ES-I3 (cell line): ENCODE data around the gene ZFP37.

Experiments used
- H3K36me3 ChIP-seq: 2 replicates; pipeline ENCODE4 v1.6.1; 2013; ENCODE audit warnings: mild to moderate bottlenecking, low read length, control low read depth, moderate library complexity; ENCODE audit not compliant: insufficient read depth
- H3K4me1 ChIP-seq: 2 replicates; pipeline ENCODE4 v1.6.1; 2013; ENCODE audit warnings: mild to moderate bottlenecking, control low read depth, low read length; ENCODE audit not compliant: insufficient read depth
- H3K9ac ChIP-seq: 2 replicates; pipeline ENCODE4 v1.6.1; 2013; ENCODE audit warnings: low read depth, mild to moderate bottlenecking, low read length, moderate library complexity
- H3K9me3 ChIP-seq: 2 replicates; pipeline ENCODE4 v1.6.1; 2013; ENCODE audit warnings: mild to moderate bottlenecking, low read length, moderate library complexity; ENCODE audit not compliant: control insufficient read depth, insufficient read depth

The ZFP37 gene

DNA sequence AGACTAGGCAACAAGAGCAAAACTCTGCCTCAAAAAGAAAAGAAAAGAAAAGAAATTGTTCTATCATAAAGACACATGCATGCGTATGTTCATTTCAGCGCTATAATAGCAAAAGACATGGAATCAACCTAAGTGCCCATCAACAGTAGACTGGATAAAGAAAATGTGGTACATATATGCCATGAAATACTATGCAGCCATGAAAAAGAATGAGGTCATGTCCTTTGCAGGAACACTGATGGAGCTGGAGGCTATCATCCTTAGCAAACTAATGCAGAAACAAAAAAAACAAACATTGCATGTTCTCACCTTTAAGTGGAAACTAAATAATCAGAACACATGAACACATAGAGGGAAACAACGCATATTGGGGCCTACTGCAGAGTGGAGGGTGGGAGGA is 38.3 kb downstream of the ZFP37 start:
- Histone ChIP-seq H3K4me1 (no peaks in the 10 kb centered on the region), H3K9me3 (no peaks in the 10 kb centered on the region; the same call in 1 of the 2 replicates), H3K9ac (no peak overlapping the region)

DNA sequence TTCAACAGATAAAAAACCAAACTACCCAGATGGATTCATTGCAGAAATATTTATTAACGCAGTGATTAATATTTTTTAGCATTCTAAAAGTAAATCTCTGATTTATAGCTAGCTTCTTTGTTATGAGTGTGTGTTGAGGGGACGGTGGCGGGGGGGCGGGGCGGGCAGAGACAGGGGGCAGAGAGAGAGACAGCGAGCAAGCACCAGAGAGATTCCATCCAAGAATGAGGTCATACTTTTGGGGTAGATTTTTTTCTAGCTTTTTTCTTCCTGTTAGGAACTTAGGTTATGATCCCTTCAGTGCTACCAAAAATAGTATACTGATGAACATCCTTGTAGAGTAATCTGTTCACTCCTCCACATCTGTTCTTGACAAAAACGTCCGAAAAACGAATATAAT is 44.0 kb downstream of the ZFP37 start:
- H3K36me3 ChIP-seq: no peaks in the 10 kb centered on the region
- H3K9ac ChIP-seq: peak overlapping the region; percentile 63; the same call in 1 of the 2 replicates
- H3K9me3 ChIP-seq: peaks cover 4% of the 10 kb centered on the region; the same call in 1 of the 2 replicates
- no peaks in the 10 kb centered on the region for H3K4me1 ChIP-seq

More for the DNA sequence above, 38.3 kb downstream of the ZFP37 start:
- H3K36me3 ChIP-seq: no peaks in the 10 kb centered on the region

- no peaks in the 10 kb centered on the region for H3K36me3 ChIP-seq
- H3K4me1 ChIP-seq: no peaks in the 10 kb centered on the region
- H3K9me3 ChIP-seq: peaks cover 4% of the 10 kb centered on the region; the same call in 1 of the 2 replicates
- H3K9ac ChIP-seq: peak within 1 kb of the TSS; percentile 63
Observed at GRCh38 chr9:113011911-113012381, 44.6 kb downstream of the ZFP37 start, which contains the start of gene ZNF883. Gene ZNF883 (minus strand): TSS chr9:113012192.

DNA sequence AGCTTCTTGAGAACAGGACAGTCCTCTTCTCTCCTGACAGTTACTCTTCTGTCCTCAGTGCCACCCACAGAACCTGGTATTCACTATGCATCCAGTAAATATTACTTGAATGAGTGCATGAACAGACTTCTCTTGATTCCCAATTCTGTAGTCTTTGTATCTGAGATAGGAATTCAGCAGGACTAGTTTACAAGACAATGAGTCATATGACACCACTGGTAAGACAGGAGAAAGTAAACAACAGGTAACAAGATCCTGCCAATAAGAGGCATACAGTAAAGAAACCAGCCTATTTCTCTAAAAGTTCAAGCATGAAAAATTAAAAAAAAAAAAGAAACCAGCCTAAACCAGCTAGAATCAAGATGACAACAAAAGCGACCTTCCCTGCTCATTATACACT is 50.7 kb downstream of the ZFP37 start:
- no peaks in the 10 kb centered on the region for H3K36me3 ChIP-seq
- no peaks in the 10 kb centered on the region for H3K4me1 ChIP-seq
- H3K9ac ChIP-seq: no peak overlapping the region
- H3K9me3 ChIP-seq: peaks cover 3% of the 10 kb centered on the region

DNA sequence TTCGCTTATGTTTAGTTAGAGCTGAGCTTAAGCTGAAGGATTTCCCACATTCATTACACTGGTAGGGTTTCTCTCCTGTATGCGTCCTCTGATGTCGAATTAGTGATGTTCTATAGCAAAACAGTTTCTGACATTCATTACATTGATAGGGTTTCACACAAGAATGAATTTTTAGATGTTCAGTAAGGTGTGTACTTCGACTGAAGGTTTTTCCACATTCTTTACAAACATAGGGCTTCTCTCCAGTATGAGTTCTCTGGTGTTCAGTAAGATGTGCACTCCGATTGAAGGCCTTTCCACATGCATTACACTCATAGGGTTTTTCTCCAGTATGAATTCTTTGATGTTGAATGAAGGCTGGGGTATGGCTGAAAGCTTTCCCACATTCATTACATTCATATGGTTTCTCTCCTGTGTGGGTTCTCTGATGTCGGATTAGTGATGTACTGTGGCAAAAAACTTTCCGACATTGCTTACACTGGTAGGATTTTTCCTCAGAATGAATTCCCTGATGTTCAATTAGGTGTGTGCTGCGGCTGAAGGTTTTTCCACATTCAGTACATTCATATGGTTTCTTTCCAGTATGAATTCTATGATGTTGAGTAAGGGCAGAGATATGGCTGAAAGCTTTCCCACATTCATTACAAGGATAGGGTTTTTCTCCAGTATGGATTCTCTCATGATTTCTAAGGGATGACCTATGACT is 59.1 kb downstream of the ZFP37 start:
- Histone ChIP-seq H3K36me3 (peaks cover 4% of the 10 kb centered on the region; the same call in 1 of the 2 replicates), H3K9me3 (peaks cover 33% of the 10 kb centered on the region)

More for the DNA sequence above, 59.1 kb downstream of the ZFP37 start:
- no peak overlapping the region for H3K9ac ChIP-seq
- no peaks in the 10 kb centered on the region for H3K4me1 ChIP-seq
